GM18519 (cell line): ENCODE data around the gene MAP3K3.

Experiments used
- ATAC-seq: cut with Tn5 transposase; IDR thresholded peaks from one replicate; pipeline ENCODE4 v1.9.1; 2021; ENCODE audit warnings: mild to moderate bottlenecking, moderate library complexity; ENCODE audit not compliant: unreplicated experiment, low FRiP score

MAP3K3 gene

DNA sequence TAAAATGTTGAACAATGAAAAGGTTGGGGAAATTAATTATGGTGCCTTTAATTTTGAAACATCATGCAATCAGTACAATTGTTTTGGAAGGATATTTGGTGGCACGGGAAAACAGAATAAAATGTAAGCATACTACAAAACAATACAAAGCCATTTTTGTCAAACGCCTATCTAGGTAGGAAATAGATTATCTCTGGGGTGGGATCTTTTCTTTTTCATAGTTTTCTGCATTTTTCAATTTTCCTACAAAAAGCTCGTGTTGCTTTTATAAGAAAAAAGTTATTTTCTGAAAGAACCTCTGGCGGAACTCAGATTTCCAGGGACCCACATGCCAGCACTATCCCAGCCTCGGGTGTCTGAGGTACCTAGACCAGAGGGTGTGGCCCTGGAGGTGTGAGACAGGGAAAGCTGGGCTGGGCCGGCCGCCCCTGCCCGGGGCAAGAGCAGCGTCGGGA, 961 bp upstream of the MAP3K3 start:
- no peak for ATAC-seq

GRCh38 chr17:63622574-63623390, 565 bp downstream of the MAP3K3 start:
- peak; percentile 16 for ATAC-seq

GRCh38 chr17:63623786-63624530, 1.7 kb downstream of the MAP3K3 start:
- ATAC-seq = no peak

GRCh38 chr17:63624531-63624880, 2.3 kb downstream of the MAP3K3 start:
- ATAC-seq = no peak

GRCh38 chr17:63626551-63627180, 4.4 kb downstream of the MAP3K3 start:
- no peak for ATAC-seq

- no peak for ATAC-seq
Observed at GRCh38 chr17:63629627-63630026, 7.4 kb downstream of the MAP3K3 start.

- no peak for ATAC-seq
Observed at GRCh38 chr17:63631062-63631461, 8.8 kb downstream of the MAP3K3 start.

GRCh38 chr17:63631626-63632025, 9.4 kb downstream of the MAP3K3 start:
- ATAC-seq = no peak

DNA sequence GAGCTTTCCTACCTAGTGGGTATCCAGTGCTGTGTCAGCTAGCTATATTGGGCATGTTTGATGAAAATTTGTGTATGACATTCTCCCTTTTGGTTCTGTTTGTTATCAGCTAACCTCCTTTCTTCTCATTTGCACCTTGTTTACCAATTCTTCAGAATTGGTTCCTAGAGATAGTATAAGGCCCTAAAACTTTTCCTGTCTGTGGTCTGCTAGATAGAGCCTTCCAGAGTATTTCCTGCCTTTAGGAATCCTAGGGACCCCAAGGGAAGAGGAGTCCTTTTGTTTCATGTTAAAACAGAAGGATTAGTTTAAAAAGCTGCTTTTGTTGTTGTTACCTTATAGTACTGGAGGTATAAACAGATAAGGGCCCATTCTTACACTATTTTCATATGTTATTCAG, 11.5 kb downstream of the MAP3K3 start:
- ATAC-seq = no peak

GRCh38 chr17:63634163-63634562, 11.9 kb downstream of the MAP3K3 start:
- no peak for ATAC-seq

DNA sequence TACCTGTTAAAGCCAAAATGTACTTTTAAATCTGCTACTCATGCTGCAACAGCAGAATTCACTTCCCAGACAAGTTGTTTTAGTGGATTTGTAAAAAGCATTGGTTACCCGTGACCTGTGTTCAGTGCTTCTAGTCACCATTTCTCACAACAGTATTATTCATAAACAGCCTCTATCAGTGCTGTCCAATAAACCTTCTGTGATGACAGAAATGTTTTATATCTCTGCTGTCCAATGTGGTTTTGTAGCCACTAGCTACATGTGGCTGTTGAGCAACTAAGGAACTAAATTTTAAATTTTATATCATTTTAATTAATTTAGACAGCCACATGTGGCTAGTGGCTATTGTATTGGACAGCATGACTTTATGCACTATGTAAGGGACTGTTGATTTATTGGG, 12.6 kb downstream of the MAP3K3 start:
- ATAC-seq = no peak

- no peak for ATAC-seq
Observed at GRCh38 chr17:63635290-63635689, 13.1 kb downstream of the MAP3K3 start.

DNA sequence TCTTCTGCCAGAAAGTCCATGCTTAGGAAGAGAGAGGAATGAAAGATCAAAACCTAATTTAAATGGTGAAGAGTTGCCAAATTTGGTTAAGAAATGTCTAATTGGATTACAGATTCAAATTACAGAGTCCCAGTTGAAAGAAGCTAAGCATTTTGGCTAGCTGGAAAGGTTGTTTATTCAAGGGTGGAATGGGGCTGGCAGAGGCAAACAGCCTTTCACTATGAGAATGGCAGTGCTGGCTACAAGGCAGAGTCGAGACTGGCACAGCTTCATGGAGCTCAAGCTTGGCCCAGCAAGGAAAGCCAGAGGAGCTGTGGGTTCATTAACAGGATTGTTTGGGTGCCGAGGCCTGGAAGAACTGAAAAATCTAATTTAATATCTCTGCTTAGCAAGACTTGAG, 13.6 kb downstream of the MAP3K3 start:
- no peak for ATAC-seq

- ATAC-seq = no peak
Observed at GRCh38 chr17:63639125-63639524, 16.9 kb downstream of the MAP3K3 start.

GRCh38 chr17:63640038-63640437, 17.8 kb downstream of the MAP3K3 start:
- ATAC-seq = no peak

DNA sequence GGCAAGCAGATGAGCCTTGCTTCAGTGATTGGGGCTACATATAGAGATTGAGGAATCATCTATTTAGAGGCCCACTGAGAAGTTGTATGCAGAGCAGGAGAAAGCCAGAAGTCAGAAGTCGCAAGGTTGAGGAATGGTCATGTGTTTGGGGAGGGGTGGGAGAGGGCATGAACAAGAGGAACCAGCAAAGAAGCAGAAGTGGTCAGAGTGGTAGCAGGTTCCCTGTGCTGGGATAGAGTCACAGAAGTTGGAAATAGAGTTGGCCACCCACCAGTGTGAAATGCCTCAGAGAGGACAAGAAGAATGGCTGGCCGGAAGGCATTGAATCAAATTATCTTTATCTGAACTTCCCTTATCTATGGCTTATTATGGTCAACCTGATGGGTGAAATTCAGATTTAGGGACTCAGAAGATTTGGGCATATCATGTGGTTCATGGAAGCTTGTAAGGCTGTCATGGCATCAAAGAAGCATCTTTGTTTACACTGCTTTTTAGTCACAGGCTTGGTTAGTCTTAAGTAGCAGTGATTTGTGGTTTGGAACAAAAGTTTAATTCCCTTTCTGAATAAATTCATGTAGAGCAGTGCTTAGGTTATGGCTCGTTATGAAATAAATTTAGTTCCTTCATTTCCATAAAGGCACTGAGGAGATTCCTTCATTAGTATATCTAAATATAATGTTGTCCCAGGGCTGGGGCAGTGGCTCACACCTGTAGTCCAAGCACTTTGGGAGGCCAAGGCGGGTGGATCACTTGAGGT, 19.7 kb downstream of the MAP3K3 start:
- no peak for ATAC-seq

- ATAC-seq = no peak
Observed at GRCh38 chr17:63644846-63645245, 22.6 kb downstream of the MAP3K3 start.

DNA sequence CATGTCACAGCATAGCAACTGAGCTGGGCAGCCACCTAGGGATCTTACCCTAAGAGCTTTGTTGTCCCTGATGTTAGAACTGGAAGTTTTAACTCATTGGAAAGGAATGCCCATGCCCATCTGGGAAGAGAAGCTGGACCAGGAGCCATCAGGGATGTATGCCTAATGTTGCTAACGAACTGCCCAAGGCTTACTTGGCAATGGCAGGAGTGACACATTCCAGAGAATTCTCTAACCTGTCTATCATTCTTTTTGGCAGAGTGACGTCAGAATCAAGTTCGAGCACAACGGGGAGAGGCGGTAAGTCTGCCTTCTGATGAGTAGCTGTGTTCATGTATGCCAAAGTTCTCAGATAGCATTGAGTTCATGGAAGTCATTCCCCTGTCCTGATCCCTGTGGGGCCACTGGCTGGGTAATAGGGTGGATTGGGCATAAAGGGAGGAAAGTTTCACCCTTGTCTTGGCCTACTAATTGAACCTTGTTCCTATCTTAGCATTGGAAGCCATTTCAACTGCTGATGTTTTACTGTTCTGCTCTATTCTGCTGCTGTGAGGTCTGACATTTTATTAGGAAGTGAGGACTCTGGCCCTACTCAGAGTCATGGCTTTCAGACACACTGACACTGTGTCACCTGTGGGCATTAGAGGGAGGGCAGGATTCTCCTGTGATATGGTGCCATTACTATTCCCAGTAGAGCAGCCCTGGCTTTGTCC, 23.7 kb downstream of the MAP3K3 start:
- peak; percentile 50 for ATAC-seq

DNA sequence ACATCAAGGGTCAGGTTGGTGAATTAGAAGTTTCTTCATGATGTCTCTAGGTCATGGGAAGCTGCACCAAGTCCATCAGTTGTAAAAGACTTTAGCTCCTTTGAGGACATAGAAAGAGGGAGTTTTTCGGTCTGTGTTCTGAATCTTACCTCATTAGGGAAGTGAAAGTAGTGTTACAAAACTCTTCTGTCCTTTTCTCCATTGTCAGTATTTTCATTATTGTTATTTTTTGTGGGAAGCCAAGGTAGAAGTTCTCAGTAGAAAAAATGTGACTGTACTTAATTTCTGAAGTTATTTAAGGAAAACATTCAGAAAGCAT, 24.2 kb downstream of the MAP3K3 start:
- peak; percentile 79 for ATAC-seq

DNA sequence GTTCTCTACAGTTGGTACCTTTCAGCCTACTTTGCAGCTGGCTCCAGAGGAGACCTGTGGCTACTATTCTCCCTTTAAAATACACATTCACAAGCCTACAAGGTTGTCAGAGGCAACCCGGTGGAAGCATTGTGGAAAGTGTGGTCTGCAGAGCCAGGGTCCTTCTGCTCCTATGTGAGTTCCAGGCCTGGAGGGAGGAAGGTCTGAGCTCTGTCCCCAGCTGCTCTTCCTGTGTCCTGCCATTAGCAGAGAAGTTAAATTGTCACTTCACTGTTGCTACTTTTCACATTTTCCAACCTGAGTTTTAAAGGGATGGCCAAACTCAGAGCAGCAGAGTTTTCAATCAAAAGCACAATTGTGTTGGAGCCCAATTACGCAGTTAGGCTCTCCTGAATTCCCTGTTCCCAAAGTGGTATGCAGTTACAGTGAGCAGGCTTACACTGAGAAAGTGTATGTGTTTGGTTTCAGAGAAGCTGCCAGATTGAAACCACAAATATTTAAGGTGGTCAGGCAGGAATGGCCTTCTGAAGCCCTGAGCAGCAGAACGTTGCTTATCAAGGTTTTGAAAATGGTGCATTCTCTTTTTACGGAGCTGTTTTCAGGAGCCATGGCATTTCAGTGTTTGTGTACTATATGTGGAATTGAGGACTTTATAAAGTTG, 25.0 kb downstream of the MAP3K3 start:
- no peak for ATAC-seq
